HUES64 (cell line): ENCODE measurements around the gene IL22RA2.

Experiments
- H3K27ac ChIP-seq: 2 replicates; pipeline ENCODE4 v1.7.0; 2013; ENCODE audit warnings: low read depth, low read length, inconsistent platforms
- H3K27me3 ChIP-seq: 2 replicates; pipeline ENCODE4 v1.6.1; 2013; ENCODE audit warnings: mild to moderate bottlenecking, low read length; ENCODE audit not compliant: insufficient read depth
- H3K36me3 ChIP-seq: 2 replicates; pipeline ENCODE4 v1.6.1; 2013; ENCODE audit warnings: mild to moderate bottlenecking, low read length; ENCODE audit not compliant: insufficient read depth
- H3K4me1 ChIP-seq: 2 replicates; pipeline ENCODE4 v1.6.1; 2013; ENCODE audit warnings: mild to moderate bottlenecking, low read length, moderate library complexity; ENCODE audit not compliant: insufficient read depth
- H3K4me3 ChIP-seq: 2 replicates; pipeline ENCODE4 v1.5.1; 2013; ENCODE audit warnings: mild to moderate bottlenecking, low read length, moderate library complexity
- H3K9ac ChIP-seq: 2 replicates; pipeline ENCODE4 v1.6.1; 2013; ENCODE audit warnings: mild to moderate bottlenecking, low read depth, low read length
- H3K9me3 ChIP-seq: 2 replicates; pipeline ENCODE4 v1.6.1; 2013; ENCODE audit warnings: low read depth, low read length; ENCODE audit not compliant: insufficient read depth
- WGBS: fragments of 150-250, 120-280 bp; methylation state at CpG from one replicate; pipeline ENCODE4 v1.1.7; 2013; ENCODE audit warnings: missing lambda C conversion rate; 5-methylcytosine and 5-hydroxymethylcytosine counted together

The IL22RA2 gene

GRCh38 chr6:137094411-137095008, 78.9 kb downstream of the IL22RA2 start:
- Histone ChIP-seq H3K36me3 (no peaks in the 10 kb centered on the region), H3K9ac (no peak overlapping the region), H3K27me3 (no peaks in the 10 kb centered on the region), H3K27ac (no peak overlapping the region), H3K4me1 (peaks cover 11% of the 10 kb centered on the region), H3K9me3 (no peaks in the 10 kb centered on the region), H3K4me3 (no peak overlapping the region)
- 29% methylated on average over 4 of the region's 5 CpGs for WGBS
